Stromal cell of bone marrow (primary cell): ENCODE results near the gene CHKA.

Experiments used
- DNase-seq: peaks from one replicate; pipeline ENCODE4 v3.0.0-alpha.2; 2012; ENCODE audit warnings: low read depth

The CHKA gene

DNA sequence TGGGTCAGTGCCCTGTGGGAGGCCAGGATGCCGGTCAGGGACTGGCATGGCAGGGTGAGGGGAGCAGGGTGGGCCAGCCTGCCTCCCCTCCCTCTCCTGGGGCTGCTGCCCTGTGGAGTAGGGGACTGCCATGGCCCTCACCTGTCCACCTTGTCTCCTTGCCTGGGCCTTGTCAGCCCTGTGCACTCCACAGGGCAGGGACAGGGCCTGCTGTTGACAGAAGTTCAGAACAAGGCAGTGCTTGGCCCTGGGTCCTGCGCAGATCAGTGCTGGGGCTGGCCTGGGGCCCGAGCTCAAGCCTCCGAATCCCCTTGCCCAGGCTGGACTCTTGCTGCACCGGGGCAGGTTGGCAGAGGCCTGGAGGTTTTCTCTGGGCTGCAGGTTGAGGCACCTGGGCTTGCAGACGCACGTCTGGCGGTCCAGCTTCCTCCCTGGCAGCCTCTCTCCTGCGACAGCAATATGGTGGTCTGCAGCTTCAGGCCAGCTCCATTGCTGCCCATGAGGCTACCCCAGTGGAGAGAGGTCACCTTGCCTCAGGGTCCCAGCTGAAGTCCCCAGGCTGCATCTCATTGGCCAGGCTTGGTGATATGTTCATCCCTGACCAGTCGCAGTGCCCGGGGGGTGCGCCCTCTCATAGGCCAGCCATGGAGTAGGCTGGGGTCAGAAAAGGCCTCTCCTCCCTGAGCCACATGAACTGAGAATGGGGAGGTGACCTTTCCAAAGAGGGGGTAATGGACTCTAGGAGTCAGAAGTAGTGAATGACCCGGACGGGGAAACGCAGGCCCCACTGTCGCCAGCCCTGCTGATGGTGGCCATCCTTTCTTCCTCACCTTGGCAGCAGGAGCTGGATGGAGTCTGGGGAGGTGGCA lies 21.5 kb upstream of the CHKA start:
- DNase-seq = no peak

- DNase-seq = no peak
These were observed 20.8 kb upstream of the CHKA start for GRCh38 chr11:68142028-68142412.

DNA sequence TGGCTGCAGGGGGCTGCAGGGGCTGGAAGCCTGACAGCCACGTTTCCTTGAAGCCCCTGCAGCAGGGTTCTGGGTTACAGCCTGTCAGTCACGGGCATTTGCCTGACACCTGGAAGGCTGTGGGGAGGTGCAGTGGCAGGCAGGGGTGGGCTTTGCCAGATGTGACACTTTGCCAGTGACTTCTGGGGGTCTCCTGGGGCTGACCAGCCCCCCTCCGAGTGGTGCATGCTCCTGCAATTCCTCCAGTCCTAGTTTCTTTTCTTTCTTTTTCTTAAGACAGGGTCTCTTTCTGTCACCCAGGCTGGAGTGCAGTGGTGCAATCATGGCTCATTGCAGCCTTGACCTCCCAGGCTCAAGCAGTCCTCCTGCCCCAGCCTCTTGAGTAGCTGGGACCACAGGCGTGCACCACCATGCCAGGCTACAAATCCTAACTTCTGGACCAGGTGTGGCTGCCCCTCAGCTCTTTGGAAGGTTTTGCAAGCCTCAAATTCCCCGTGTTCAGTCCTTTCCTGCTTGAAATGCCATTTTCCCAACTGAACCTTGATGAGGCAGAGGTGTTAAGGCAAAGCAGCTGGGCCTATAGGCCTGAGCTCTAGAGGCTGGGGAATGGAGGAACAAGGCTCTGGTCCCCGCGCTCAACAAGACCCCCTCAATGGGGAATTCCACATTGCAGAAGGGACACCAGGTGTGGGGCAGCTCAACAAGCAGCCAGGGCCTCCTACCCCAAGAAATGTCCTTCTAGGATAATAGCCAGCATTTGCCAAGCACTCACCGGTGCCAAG lies 20.2 kb upstream of the CHKA start:
- DNase-seq = no peak

GRCh38 chr11:68140496-68141245 lies 19.5 kb upstream of the CHKA start:
- no peak for DNase-seq

DNA sequence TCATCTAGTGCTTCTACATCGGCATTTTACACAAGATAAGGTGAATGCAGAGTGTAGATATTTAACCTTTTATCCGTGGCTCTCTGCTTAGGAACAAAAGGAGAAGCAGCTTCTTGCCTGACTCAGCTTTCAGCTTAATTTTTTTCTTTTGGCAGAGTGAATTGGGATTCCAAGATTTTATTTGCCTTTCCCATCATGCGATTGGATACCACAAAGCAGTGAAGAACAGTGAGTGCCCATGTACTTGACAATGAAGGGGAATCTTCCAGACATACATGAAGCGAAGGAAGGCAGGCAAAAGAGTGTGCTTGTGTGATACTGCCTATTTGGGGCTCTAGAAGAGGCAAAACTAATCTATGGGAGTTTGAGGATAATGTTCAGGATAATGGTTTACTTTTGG lies 17.0 kb upstream of the CHKA start:
- DNase-seq = no peak

DNA sequence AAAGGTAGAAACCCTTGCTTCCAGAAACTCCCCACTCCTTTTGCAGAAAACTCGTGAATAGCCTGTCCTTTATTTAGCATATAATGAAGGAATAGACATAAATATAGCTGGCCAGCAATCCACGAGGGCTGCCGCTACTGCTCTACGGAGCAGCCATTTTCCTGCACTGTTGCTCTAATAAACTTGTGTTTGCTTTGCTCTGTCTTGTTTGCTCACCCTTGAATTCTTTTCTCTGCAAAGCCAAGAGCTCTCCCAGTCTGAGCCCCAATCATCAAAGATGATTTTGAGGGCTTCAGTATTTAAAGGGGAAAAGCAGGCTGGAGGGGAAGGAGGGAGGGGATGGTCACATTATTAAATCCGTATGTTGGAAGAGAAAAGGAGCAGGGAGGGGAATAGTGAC lies 16.6 kb upstream of the CHKA start:
- DNase-seq = no peak

DNA sequence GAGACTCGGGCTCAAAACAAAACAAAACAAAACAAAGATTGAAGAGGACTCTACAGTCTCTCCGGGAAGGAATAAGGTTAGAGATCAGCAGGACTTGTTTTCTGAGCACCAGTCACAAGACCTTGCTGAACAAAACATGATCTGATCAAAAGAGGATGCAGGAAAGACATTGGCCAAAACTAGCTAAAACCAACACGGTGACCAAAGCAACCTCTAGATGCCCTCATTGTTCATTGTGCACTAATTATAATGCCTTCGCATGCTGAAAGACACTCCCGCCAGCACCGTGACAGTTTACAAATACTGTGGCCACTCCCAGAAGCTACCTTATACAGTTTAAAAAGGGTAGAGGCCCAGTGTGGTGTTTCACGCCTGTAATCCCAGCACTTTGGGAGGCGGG lies 15.7 kb upstream of the CHKA start:
- no peak for DNase-seq

- no peak for DNase-seq
These were observed 14.0 kb upstream of the CHKA start for GRCh38 chr11:68135161-68135560.

DNA sequence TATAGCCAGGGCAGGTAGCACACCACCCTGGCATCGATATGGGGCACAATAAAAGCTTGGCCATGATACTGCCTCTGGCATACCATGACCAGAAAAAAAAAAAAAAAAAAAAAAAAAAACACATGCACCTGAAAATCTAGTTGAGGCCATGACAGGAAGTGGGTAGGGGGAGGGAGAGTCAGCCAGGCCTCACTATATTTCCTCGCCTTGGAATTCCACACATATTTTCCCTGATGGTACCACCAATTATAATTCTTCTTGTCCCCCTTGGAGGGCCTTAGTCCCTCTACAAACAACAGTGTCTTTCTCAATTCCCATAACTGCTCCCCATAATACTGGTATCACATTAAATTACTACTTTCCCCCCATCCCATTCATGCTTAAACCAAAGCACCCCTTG lies 12.6 kb upstream of the CHKA start:
- no peak for DNase-seq

- no peak for DNase-seq
These were observed 8.9 kb upstream of the CHKA start for GRCh38 chr11:68130121-68130520.

GRCh38 chr11:68128682-68129327 lies 7.6 kb upstream of the CHKA start:
- DNase-seq = no peak

- no peak for DNase-seq
These were observed 6.8 kb upstream of the CHKA start for GRCh38 chr11:68127714-68128681.

DNA sequence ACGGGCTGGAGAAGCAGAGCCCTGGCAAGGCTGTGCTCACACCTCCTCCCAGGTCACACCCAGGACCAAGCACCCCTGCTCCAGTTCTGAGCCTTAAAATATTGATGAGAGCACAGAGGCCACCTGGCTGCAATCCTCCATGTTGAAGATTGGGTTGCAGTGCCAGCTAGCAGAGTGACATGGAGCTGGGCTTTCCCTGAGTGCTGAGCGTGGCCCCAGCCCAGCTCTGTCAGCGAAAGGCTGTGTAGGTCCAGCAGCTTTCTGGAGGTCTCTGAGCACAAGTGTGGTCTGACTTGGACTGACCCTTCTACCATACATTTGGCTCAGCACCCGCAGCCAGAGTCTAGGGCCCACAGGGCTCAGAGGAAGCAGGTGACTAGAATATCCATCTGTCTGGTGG lies 4.0 kb upstream of the CHKA start:
- DNase-seq = no peak

GRCh38 chr11:68122936-68123539 lies 1.9 kb upstream of the CHKA start:
- DNase-seq = no peak

- DNase-seq = no peak
These were observed 718 bp downstream of the CHKA start for GRCh38 chr11:68120273-68121066.

DNA sequence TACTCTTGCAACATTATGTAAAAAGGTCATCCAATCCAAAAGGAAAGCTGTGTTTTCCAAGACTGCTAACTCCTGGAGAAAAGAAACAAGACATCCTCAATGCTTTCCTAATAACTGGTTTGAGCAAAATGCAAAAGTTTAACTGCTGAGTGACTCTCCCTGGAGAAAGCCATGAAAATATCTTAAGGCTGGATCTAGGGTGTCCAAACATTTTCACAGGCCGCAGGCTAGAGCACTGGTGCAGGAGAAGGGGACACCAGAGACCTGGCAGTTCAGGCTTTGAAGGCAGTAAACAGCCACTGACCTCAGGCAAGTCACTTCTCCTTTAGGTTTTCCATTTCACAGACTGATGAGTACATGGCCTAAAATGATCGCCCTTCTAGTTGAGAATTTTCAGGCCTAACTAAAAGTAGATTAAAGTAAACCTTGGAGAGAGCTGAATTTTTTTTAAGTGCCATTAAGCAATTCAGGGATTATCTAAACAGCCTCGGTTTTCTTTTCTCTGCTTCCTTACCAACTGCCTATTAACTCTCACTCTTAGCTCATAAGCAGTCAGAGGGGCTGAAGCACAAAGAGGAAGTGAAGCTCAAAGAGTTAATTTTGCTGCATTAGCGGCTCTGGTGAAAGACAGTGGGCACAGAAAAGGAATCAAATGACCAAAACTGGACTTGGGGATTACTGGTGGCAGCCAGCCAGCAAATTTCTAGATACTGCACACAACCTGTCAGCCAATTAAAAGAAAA lies 2.3 kb downstream of the CHKA start:
- no peak for DNase-seq

- no peak for DNase-seq
These were observed 3.2 kb downstream of the CHKA start for GRCh38 chr11:68117853-68118470.

DNA sequence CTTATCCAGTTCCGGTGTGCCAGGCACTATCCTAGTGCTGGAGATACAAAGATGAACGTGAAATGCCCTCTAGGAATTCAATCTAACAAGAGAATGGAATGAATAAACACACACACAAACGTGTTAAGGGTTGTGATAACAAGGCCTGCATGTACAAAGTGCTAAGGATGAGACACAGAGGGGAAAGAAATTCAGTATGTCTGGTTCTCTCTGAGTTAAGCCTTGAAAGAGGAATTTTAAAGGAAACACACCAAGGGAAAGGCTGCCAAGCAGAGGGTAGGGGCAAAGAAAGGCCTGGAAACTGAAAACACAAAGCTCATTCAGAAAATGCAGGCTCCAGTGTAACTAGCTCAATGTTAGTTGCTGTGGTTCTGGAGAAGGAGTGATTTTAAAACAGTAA lies 4.2 kb downstream of the CHKA start:
- no peak for DNase-seq

GRCh38 chr11:68116126-68116525 lies 5.1 kb downstream of the CHKA start:
- DNase-seq = no peak
